22Rv1 (cell line): ENCODE measurements around the gene TPM3.

Experiments used
- CTCF ChIP-seq: fragments of 450-650 bp; IDR thresholded peaks from 2 replicates; pipeline ENCODE4 v1.5.1; 2017; ENCODE audit warnings: mild to moderate bottlenecking
- ZFX ChIP-seq: fragments of 450-650 bp; IDR thresholded peaks from 2 replicates; pipeline ENCODE4 v1.6.1; 2017; ENCODE audit warnings: antibody characterized with exemption, borderline replicate concordance

- TF ChIP-seq CTCF (no peak), ZFX (no peak)
Measured at GRCh38 chr1:154171880-154172279, 20.0 kb downstream of the TPM3 start.
